DMS114 treated with DMSO at 0.1 percent for 48 hours (cell line): ENCODE data around the gene RSPH1.
"Not testable (repeated sequence)": the region's sequence is repeated elsewhere in the genome, so short reads cannot be mapped to it uniquely, and the experiment has no call there.

Source experiments
- DNase-seq: peaks from one replicate; lab custom pipeline; 2025; ENCODE audit not compliant: unreplicated experiment; lab: John Stamatoyannopoulos, UW

Gene RSPH1

DNA sequence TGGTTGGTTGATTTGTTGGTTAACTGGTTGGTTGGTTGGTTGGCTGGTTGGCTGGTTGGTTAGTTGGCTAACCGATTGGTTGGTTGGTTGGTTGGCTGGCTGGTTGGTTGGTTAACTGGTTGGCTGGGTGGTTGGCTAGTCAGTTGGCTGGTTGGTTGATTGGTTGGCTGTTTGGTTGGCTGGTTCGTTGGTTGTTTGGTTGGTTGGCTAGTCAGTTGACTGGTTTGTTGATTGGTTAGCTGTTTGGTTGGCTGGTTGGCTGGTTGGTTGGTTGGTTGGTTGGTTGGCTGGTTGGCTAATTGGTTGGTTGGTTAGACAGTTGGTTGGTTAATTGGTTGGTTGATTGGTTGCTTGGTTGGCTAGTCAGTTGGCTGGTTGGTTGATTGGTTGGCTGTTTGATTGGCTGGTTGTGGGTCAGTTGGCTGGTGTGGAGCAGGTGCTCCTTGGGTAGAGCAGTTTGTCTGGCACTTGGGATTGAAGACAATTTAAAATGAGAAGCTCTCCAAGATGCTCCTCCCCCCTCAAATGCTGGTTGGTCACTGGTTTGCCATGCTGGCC is 6.9 kb downstream of the RSPH1 start:
- no peak for DNase-seq

DNA sequence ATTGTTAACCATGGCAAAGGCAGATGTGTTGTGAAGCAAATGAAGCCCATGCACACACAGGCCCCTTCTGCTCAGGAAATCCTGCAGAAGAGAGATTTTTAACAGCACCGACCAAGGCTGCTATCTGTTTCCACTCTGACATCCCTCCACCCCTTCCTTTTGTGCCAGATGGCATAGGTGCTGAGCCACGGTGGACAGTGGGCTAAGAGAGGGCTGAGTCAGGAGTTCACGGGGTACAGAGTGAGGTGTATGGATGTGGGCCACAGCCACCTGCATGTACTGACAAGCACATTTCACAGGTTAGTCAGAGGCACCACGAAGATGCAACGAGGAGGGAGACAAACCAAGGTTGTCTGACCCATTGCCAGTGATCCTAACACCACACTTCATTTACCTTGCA is 9.5 kb downstream of the RSPH1 start:
- no peak for DNase-seq

DNA sequence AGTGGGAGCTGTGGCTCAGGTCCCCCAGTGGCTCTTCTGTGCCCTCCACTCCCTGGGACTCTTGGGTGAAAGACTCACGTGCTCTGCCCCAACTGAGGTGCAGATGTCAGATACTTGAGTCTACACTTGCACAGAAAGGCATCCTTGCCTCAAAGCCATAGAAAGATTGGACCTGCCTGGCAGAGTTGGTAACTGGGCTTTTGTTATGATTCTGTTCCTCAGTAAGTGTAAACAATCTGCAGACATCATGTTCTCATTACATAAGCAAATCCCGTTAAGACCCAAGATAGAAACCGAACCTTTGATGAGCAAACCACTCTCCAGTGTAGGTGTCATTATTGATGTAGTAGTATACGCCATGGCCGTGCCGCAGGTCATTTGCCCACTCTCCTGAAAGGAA is 10.0 kb downstream of the RSPH1 start:
- no peak for DNase-seq

DNA sequence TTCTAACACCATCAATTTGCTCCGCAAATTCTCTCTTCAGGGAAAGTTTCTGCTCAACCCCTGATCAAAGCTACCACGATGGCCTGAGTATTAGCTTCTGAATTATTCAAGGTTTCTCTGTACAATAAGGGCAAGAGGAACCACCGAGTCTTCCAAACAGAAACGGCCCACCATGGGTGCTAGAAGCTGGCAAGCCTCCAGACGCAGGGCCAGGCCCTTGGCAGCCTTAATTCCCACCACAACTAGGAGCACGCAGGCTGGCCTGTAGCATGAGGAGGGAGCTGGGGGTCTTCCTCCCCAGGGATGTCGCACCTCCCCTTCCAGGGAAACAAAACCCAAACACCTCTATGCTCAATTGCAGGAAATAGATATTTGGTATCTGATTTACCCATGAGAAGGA is 11.1 kb downstream of the RSPH1 start:
- no peak for DNase-seq

DNA sequence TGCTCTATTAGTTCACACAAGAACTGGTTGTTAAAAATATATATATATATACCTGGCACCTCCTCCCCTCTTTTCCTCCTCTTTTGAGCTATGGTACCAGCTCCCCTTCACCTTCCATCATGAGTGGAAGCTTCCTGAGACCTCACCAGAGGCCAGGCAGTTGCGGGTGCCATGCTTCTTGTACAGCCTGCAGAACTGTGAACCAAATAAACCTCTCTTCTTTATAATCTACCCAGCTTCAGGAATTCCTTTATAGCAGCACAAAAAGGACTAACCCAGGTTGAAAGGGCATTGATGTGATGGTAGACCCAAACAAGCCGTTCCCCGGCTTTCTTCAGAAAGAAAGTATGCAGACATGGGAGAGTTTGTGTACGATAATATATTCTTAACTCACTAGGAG is 14.9 kb downstream of the RSPH1 start:
- DNase-seq = no peak

DNA sequence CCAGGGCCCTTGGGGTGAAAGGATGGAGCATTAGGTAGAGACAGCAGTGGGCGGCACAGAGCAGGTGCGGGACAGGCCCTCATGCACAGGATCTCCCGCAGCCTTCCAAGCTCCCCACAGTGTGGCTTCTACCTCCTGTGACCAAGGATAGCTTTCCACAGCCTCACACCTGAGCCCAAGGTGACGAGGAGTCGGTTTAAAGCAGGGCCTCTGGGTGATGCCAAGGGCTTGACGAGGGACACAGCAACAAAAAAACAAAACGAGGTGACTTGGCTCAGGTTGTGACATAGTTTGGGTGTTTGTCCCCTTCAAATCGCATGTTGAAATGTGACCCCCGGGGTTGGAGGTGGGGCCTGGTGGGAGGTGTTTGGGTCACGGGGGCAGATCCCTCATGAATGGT is 15.3 kb downstream of the RSPH1 start:
- DNase-seq = no peak

DNA sequence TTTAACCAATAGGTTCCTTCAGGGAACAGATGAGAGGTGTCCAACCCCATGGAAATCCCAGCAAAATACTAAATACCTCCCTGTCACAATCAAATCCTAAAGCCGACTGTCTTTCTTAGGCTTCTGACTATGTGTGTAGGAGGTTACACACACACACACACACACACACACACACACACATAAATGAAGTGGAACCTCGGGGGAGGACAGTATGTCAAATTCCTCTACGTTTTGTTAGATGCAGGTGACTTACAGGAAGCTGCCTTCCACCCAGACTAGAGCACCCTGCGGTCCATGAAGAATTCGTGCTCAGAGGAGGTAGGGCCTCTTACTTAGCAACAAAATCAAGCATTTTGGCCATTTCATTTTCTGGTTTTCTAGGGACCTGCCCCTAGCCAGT is 16.4 kb downstream of the RSPH1 start:
- no peak for DNase-seq

DNA sequence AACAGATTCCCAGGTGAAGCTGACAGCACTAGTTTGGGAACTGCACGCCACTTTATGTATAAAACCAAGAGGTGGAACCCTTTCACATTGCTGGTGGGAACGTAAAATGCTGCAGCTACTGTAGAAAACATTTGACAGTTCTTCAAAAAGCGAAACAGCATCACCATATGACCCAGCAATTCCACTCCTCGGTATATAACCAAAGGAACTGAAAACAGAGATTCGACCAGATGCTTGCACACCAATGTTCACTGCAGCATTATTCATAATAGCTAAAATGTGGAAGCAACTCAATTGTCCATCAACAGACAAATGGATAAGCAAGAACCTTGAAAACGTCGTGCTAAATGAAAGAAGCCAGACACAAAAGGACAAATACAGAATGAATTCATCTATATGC is 17.5 kb downstream of the RSPH1 start:
- no peak for DNase-seq

DNA sequence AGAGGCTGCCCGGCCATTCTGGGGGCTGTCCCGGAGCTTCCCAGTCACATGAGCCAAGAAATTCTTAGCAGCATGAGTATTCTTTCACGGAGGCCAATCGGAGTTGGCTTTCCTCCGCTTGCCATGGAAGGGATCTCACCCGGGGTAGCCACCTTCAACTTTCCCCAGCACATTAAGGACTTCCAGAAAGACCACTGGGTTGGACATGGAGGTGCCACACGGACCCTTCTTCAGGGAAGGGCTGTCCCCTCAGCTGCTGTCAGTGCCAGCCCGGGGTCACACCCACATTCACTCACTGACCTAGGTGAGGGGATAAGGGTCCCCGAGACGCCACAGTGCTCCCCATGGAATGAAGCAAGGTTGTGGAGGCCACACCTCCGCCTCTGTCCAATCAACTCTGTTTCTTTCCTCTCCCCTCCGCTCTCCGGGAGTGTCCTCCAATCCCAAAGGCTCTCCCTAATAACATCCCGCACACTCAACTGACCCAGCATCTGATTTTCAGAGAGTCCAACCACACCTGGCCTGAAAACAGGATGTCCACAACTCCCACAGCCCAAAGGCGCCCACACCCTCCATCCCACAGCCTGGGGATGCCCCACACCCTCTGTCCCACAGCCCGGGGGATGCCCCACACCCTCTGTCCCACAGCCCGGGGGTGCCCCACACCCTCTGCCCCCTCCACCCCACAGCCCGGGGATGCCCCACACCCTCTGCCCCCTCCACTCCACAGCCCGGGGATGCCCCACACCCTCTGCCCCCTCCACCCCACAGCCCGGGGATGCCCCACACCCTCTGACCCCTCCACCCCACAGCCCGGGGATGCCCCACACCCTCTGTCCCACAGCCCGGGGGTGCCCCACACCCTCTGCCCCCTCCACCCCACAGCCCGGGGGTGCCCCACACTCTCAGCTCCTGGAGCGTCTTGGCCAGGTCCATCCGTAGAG is 19.4 kb downstream of the RSPH1 start:
- no peak for DNase-seq

DNA sequence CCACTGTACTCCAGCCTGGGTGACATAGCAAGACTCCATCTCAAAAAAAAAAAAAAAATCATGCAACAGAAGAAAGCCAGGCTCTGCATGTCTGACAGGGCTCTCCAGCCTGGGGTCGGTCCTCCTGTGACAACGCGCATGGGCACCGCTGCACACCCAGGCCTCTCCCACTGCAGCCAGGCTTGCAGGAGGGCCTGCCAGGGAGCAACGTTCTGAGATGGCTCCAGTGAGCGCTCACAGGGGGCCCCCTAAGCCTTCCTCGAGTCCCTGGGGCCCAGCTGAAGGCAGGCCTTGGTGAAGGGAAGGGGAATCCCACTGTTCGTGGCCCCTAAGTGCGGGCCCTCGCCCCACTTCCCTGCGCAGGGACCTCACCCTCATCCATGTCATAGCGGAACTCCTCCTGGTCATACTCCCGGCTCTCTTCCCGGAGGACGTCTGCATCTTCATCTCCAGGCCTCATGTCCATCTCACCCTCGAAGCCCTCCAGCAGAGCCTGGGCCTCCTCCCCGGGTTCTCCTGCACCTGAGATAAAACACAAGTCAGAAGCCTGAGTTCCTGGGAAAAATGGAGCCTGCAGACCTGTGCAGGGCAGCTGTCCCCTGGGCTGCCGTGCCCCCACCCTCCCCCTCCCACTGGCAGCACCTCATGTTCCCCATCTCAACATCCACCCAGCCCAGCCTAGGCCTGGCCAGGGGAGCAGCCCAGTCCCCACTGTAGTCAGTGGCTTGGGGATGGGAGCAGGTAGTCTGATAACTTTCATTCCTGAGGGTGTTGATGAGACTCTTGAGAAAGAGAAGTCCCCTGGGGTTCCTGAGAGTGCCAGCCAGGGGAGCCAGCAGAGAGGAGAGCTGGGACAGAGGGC is 20.3 kb downstream of the RSPH1 start:
- no peak for DNase-seq

DNA sequence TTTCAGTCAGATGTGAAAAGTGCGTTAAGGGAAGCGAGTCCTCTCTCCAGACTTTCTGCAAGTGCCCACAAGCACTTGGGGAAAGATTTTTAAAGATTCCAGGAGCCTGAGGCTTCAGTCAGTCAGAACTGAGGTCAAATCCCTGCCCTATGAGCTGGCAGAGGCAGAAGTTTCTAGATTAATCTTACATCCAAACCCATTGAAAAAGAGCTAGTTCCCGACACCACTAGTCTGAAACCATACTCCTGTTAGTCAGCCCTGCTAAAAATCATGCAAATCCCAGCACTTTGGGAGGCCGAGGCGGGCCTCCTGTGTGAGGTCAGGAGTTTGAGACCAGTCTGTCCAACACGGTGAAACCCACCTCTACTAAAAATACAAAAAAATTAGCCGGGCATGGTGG is 21.0 kb downstream of the RSPH1 start:
- no peak for DNase-seq

DNA sequence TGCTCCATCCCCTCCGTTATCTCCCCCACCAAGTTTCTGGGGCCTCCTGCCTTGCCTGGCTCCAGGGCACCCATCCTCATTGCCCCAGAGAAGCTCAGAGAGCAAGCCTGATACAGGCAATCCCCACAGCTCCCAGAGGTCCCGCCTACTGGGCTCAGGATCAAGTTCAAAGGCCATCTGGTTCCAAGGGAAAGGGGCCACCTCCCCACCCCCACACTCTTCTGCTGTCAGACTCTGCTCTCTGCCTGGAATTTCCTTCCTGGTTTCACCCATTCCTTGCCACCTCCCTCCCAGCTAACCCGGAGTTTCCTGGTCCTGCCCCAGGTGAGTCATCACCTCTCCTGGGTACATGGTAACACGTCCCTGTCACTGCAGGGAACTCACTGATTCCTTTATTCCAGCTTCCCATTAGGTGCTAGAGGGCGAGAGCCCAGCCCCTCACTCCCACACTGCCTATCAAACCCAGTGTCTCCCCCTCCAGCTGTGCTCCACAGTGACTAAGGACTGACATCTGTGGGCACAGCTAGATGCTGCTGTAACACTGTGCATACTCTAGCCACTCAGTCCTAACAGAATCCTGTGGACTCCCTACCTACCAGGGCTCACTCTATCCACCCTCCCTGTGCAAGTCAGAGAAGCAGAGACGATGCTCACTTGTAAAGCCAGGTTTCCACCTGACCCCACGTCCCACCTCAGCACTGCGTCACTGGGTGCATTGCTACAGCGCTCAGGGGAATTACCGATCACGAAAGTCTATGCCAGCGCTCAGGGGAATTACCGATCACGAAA is 21.8 kb downstream of the RSPH1 start:
- DNase-seq = no peak

DNA sequence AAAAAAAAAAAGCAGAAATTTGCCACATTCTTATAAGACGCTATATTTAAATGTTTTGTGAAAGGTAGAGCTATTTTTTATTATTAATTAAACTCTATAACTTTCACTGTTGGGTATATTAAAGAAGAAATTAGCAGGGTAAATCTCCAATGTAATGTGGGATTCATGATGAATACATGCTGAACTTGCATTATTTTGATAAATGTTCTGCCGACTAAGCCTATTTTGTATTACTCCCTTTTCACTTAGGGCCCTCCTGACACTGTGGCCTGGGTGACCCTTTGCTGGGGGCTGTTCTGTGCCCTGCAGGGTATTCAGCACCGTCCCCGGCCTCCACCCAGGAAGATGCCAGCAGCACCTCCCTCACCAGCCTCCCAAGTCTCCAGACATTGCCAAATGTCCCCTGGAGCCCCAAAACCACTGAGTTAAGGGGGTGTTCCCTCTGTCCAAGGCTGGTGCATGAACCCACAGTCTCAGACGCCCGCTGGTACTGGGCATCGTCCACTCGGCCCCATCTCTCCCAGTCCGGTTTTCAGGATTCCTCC is 22.5 kb downstream of the RSPH1 start:
- DNase-seq = no peak

DNA sequence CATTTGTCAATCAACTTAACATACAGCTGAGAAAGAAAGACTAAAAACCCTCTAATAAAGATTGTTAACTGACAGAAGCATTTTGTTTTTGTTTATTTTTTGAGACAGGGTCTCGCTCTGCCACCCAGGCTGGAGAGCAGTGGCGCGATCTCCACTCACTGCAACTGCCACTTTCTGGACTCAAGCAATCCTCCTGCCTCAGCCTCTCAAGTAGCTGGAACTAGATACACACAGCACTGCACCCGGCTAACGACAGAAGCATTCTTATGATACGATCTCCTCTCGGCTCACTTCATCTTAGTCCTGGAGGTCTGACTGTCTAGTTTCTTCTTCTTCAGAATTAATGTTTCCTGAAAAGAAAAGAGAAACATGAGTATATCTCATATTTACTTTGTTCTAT is 23.5 kb downstream of the RSPH1 start:
- DNase-seq = no peak

DNA sequence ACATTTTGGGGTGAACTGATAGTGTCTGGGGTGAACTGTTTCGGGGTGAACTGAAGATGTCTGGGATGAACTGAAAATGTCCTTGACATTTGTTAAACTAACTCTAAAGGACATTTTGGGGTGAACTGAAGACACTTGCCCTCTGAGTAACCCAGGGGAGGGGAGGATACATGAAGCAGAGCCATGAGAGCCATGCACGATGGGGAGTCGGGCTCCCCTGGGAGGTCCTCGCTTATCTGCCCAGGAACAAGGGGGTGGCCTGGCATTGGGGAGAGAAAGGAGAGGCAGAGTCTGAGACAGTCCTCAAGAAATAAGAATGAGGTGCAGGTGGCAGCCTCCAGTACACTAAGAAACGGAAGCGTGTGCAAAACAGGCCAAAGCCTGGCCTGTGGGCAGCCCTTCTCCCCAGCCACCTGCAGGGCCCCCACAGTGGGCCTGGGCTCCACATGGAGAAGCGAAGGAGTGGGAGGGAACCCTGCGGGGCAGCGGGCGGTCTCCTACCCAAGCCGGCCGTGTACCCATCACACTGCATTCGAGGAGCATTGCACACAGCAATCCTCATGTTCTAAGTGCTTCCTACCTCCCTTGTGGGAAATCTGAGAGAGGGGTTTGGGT is 24.2 kb downstream of the RSPH1 start:
- no peak for DNase-seq

DNA sequence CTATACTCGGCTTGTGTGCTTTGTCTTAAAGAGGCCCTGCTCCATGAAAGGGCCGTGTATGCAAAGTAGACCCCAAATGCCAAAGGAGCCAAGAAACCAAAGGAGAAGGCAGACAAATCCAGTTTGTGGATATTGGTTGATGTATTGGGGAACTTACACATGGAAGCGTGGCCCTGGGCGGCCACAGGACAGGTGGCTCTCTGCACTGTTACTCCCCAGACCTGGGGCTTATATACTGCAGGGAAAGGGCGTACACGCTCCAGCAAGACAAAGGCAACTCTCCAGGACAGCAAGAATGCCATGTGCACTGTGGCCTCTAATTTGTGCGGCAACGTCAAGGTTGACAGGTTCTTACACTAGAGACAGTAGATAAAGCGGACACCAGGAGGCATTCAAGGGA is 24.8 kb downstream of the RSPH1 start:
- no peak for DNase-seq

DNA sequence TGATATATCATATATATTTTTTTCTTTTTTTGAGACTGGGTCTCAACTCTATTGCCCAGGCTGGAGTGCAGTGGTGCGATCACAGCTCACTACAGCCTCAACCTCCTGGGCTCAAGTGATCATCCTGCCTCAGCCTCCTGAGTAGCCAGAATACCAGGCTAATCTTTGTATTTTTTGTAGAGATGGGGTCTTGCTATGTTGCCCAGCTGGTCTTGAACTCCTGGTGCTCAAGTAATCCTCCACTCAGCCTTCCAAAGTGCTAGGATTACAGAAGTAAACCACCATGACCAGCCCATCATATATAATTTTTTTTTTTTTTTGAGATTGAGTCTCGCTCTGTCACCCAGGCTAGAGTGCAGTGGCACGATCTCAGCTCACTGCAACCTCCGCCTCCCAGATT is 26.3 kb downstream of the RSPH1 start:
- DNase-seq = not testable (repeated sequence)

DNA sequence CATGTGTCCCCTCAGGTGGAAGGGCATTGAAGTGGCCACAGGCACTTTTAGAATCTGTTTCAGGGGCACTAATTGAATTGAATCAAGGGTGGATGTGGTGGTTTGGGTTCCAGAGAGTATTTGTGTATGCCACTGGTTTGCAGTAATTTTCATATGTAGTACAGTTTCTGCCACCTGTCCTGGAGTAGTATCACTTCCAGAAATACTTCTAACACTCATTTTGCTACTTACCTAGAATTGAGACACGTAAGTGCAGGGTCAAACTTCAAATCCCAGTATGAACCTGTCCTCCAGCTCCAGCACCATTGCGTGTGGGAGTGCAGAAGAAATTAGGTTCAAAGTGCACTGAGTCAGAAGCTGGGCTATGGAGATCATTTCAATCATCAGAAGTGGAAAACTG is 26.8 kb downstream of the RSPH1 start:
- DNase-seq = no peak

DNA sequence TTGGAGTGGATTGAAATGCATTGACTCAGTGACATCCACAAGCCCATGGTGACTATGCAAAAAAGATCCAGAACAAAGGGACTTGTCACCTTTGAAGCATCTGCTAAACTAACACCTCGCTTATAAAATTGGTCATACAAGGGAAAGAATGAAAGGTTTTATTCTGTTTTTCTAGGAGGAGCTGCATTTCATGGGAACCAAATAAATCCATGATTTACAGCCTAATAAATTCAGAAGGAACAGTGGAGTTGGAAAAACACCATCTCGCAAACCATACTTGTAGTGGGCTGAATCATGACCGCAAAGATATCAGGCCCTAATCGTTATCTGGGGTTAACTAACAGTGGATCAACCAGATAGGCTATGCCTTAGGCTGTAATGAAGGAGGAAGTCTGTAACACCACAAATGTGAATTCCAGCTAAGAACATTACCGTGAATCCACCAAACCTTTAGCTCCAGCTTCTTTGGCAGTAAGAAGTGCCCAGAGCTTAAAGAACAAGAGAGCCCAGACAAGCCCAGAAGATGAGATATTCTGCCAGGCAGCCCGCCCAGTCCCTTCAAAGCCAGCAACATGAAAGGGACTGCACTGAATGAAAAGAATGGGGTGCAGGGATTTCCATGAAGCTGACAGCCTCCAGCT is 27.4 kb downstream of the RSPH1 start:
- no peak for DNase-seq
